PFSK-1 (cell line): ENCODE data around the gene TLR9.

ENCODE experiments used
- FOXP2 ChIP-seq: optimal IDR thresholded peaks from 2 replicates; pipeline ENCODE3; 2011; ENCODE audit warnings: borderline replicate concordance, control low read depth, inconsistent platforms; ENCODE audit not compliant: insufficient read depth; ENCODE audit errors: extremely low read length, extremely low read depth
- POLR2AphosphoS5 ChIP-seq: IDR thresholded peaks from 2 replicates; pipeline ENCODE4 v1.6.1; 2012; ENCODE audit warnings: low read depth, mild to moderate bottlenecking, control low read depth, low read length, moderate library complexity
- REST ChIP-seq, 2 experiments: IDR thresholded peaks; 2 replicates each; pipeline versions ENCODE4 v1.6.1 to v1.8.0; 2011 to 2012; ENCODE audit warnings: low read depth in 2 of 2, low read length in 2 of 2, control low read depth in 1 of 2, inconsistent platforms in 1 of 2, mild to moderate bottlenecking in 1 of 2, moderate library complexity in 1 of 2; ENCODE audit not compliant: insufficient read depth in 1 of 2
- SIN3A ChIP-seq: IDR thresholded peaks from 2 replicates; pipeline ENCODE4 v1.6.1; 2012; ENCODE audit warnings: mild to moderate bottlenecking, low read length, moderate library complexity, borderline replicate concordance; ENCODE audit not compliant: insufficient read depth
- TAF1 ChIP-seq: IDR thresholded peaks from 2 replicates; pipeline ENCODE4 v1.6.1; 2012; ENCODE audit warnings: low read length, control low read depth, borderline replicate concordance; ENCODE audit not compliant: insufficient read depth

Gene TLR9

GRCh38 chr3:52230461-52230860 is 5.0 kb upstream of the TLR9 start:
- TF ChIP-seq FOXP2 (no peak), SIN3A (no peak), REST (IDR thresholded peaks at IDR 0.05; ENCODE audit: insufficient read depth in 1 of 2, low read depth in 2 of 2, low read length in 2 of 2) (no peak), TAF1 (no peak), POLR2AphosphoS5 (no peak)

- no peak for TF ChIP-seq FOXP2
- TF ChIP-seq TAF1, result no peak
- TF ChIP-seq POLR2AphosphoS5, result no peak
- no peak for TF ChIP-seq REST (IDR thresholded peaks at IDR 0.05; ENCODE audit: insufficient read depth in 1 of 2, low read depth in 2 of 2, low read length in 2 of 2)
- no peak for TF ChIP-seq SIN3A
Observed at GRCh38 chr3:52229656-52230055, 4.2 kb upstream of the TLR9 start.

- TF ChIP-seq FOXP2 (no peak), REST (IDR thresholded peaks at IDR 0.05; ENCODE audit: insufficient read depth in 1 of 2, low read depth in 2 of 2, low read length in 2 of 2) (no peak), POLR2AphosphoS5 (no peak), SIN3A (no peak), TAF1 (no peak)
Observed at GRCh38 chr3:52228751-52229291, 3.4 kb upstream of the TLR9 start.

- no peak for TF ChIP-seq FOXP2
Observed at GRCh38 chr3:52228266-52228665, 2.8 kb upstream of the TLR9 start.

- TF ChIP-seq FOXP2 (no peak), REST (IDR thresholded peaks at IDR 0.05; ENCODE audit: insufficient read depth in 1 of 2, low read depth in 2 of 2, low read length in 2 of 2) (no peak), TAF1 (no peak), POLR2AphosphoS5 (no peak), SIN3A (no peak)
Observed at GRCh38 chr3:52227766-52228165, 2.3 kb upstream of the TLR9 start.
